ENCODE data around the gene ARX. TPM values are rescaled to one million over a fixed set of nuclear protein-coding genes. Genes with fewer than 3 reads are reported as not detected.

ARX gene
- total RNA-seq, 1 experiment from 2014 or later: 0.24 TPM

DNA sequence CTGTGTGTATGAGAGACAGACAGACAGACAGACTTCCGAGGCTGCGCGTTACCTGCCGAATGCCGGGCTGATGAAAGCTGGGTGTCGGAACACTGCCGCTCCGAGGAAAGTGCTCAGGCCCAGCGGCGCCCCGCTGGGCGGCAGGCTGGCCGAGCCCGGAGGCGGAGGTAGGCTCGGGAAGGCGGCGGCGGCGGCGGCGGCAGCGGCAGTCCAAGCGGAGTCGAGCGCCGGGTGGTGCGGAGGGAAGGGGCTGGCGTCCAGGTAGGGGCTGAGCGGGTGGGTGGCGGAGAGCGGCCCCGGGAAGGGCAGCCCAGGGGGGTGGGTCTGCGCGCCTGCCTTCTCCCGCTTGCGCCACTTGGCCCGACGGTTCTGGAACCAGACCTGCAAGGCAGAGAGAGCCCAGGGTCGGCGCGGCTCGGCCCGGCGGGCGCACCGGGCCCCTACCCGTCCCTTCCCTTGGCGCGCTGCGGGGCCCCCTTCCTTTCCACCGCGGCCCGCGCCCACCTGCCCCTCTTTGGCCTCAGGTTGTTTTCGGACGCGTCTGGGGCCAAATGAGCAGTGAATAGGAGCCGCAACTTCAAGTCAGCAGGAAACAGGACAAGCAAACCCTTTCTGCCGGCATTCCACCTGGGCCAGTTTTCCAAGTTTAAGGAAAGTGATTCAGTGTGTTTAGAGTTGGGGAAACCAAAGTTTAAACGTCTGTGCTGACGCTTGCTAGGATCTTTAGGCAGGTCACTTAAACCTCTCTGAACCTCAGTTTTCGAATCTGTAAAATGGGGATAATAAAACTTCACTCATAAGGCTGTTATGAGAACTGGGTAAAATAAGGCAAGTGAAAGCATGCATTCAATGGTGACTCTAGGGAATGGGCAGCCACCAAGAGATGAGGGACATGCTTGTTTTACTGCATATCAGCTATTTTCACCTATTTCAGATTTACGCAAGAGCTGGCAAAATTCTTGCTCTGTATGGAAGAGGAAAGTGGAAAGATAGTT, 8.4 kb downstream of the ARX start:
- H3K56ac ChIP-seq (ENCODE audit: insufficient read length, low read depth, low read length): no peak overlapping the region
- no peak overlapping the region for H4K5ac ChIP-seq (ENCODE audit: insufficient read length, low read depth, low read length)
- H3K4me1 ChIP-seq (ENCODE audit: insufficient read depth, low read length): no peaks in the 10 kb centered on the region; the same call in 1 of the 2 replicates
- peaks cover 94% of the 10 kb centered on the region for H3K27me3 ChIP-seq (ENCODE audit: insufficient read depth, low read length)
- H2AK5ac ChIP-seq (ENCODE audit: insufficient read length, low read length): no peak overlapping the region
- no peak overlapping the region for H4K91ac ChIP-seq (ENCODE audit: insufficient read length, low read depth, low read length)
- H3K4ac ChIP-seq (ENCODE audit: low read depth, low read length): no peak overlapping the region
- H3K4me1 Mint-ChIP-seq: peaks cover 38 to 71% of the 10 kb centered on the region in 2 experiments
- H3K27me3 Mint-ChIP-seq (ENCODE audit: low read depth): peaks cover 99% of the 10 kb centered on the region
- no peak overlapping the region for H2BK120ac ChIP-seq (ENCODE audit: low read depth, low read length, poor library complexity, severe bottlenecking)
- H2BK15ac ChIP-seq (ENCODE audit: low read depth, low read length): no peak overlapping the region
- peaks cover 6 to 8% of the 10 kb centered on the region in 2 experiments; a peak in 4 of 5 replicates for H3K9me3 Mint-ChIP-seq
- H3K27ac Mint-ChIP-seq: no peak overlapping the region
- no CpG with 5 or more reads among the region's 64 CpGs for WGBS (ENCODE audit: extremely low coverage, insufficient read length, low lambda C conversion rate)
- no peak for DNase-seq
- H3K9me3 ChIP-seq (ENCODE audit: control insufficient read depth, low read depth, low read length): no peaks in the 10 kb centered on the region
- H3K79me2 ChIP-seq (ENCODE audit: insufficient read depth, low read length): no peaks in the 10 kb centered on the region
- H4K20me1 ChIP-seq (ENCODE audit: control insufficient read depth, insufficient read depth, insufficient read length): no peaks in the 10 kb centered on the region
- H3K36me3 Mint-ChIP-seq (ENCODE audit: insufficient read depth in 1 of 3, low read depth in 3 of 3): peaks cover 0 to 10% (median 0%) of the 10 kb centered on the region in 3 experiments; a peak in 2 of 7 replicates
- H3K23me2 ChIP-seq (ENCODE audit: insufficient read length, low read depth, low read length, poor library complexity, severe bottlenecking): peaks cover 26% of the 10 kb centered on the region
- H2AFZ ChIP-seq (ENCODE audit: low read length): no peak overlapping the region
- TF ChIP-seq, protein P1, sequence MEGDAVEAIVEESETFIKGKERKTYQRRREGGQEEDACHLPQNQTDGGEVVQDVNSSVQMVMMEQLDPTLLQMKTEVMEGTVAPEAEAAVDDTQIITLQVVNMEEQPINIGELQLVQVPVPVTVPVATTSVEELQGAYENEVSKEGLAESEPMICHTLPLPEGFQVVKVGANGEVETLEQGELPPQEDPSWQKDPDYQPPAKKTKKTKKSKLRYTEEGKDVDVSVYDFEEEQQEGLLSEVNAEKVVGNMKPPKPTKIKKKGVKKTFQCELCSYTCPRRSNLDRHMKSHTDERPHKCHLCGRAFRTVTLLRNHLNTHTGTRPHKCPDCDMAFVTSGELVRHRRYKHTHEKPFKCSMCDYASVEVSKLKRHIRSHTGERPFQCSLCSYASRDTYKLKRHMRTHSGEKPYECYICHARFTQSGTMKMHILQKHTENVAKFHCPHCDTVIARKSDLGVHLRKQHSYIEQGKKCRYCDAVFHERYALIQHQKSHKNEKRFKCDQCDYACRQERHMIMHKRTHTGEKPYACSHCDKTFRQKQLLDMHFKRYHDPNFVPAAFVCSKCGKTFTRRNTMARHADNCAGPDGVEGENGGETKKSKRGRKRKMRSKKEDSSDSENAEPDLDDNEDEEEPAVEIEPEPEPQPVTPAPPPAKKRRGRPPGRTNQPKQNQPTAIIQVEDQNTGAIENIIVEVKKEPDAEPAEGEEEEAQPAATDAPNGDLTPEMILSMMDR (conservative IDR thresholded peaks at IDR 0.05): no peak
- H2BK5ac ChIP-seq (ENCODE audit: insufficient read length, low read length): no peak overlapping the region
- H3K27ac ChIP-seq (ENCODE audit: insufficient read length, low read depth, low read length): no peak overlapping the region
- H3K4me3 Mint-ChIP-seq: peak overlapping the region; percentile 32 to 81; a peak in 4 of 5 replicates
- no peak overlapping the region for H3K23ac ChIP-seq (ENCODE audit: insufficient read length, low read depth, low read length)
- H3K9ac ChIP-seq (ENCODE audit: extremely low read depth, insufficient read length, low read length): no peak overlapping the region
- H3K18ac ChIP-seq (ENCODE audit: insufficient read length, low read depth, low read length): no peak overlapping the region
- H3K4me2 ChIP-seq (ENCODE audit: insufficient read depth, insufficient read length, low read length): peak overlapping the region; percentile 59
- no peak overlapping the region for H3T11ph ChIP-seq (ENCODE audit: low read length)
- H2BK12ac ChIP-seq (ENCODE audit: insufficient read length, low read depth, low read length): no peak overlapping the region
- no peak overlapping the region for H3K14ac ChIP-seq (ENCODE audit: insufficient read depth, low read length)
- H4K8ac ChIP-seq (replicated peaks; ENCODE audit: insufficient read length, low read depth, low read length): no peak overlapping the region
- no peaks in the 10 kb centered on the region for H3K79me1 ChIP-seq (ENCODE audit: insufficient read depth, low read depth, low read length, poor library complexity, severe bottlenecking)
- no peak overlapping the region for H2BK20ac ChIP-seq (ENCODE audit: low read depth, low read length, poor library complexity, severe bottlenecking)
